ENCODE results near the gene ALPK1. TPM values are rescaled to one million over a fixed set of nuclear protein-coding genes. Genes with fewer than 3 reads are reported as not detected.

Gene ALPK1
- total and polyA plus RNA-seq, 2 of the 4 experiments (the other 2 are of a cell fraction): 3.3 to 7.9 TPM

DNA sequence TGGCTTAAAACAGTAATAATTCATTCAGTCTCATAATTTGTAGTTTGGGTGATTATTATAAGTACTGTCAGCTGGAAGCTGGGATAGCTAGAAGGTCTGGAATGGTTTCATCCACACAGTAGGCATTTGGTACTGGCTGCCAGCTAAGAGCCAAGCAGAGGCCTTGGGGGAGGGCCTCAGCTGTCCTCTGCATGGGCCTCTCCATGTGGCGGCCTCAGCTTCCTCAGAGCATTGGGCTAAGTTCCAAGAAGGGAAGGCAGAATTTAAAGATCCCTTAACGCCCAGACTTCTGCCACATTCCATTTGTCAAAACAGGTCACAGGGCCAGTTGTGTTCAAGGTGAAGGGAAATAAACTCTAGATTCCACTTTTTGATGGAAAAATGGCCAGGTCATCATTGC lies 125.5 kb downstream of the ALPK1 start:
- no peak overlapping the region for H2BK120ac ChIP-seq (ENCODE audit: low read depth, low read length)
- no peak overlapping the region for H3K14ac ChIP-seq (replicated peaks; ENCODE audit: low read depth, low read length)
- no peak overlapping the region for H3K23ac ChIP-seq (ENCODE audit: low read depth, low read length)
- dilution Hi-C loops (cut with HindIII; ENCODE audit: low sequenced_read_pairs, unreplicated experiment) (no loop called here), in situ Hi-C loops (cut with MboI; ENCODE audit: low sequenced_read_pairs) (no loop called here), intact Hi-C loops (cut with micrococcal nuclease) (no loop called here)
- H2BK20ac ChIP-seq (ENCODE audit: low read depth, low read length): no peak overlapping the region
- no peaks in the 10 kb centered on the region for H3K27me3 ChIP-seq (ENCODE audit: control insufficient read depth, insufficient read depth, low read length)
- H3K9me1 ChIP-seq (ENCODE audit: insufficient read depth, low read length): no peaks in the 10 kb centered on the region
- no peak overlapping the region for H2AFZ ChIP-seq (replicated peaks; ENCODE audit: low read length, poor library complexity)
- no peak overlapping the region for H3K4ac ChIP-seq (ENCODE audit: low read depth, low read length)
- H3K56ac ChIP-seq (ENCODE audit: extremely low read depth, insufficient read depth, low read length): no peak overlapping the region
- no CpG with 5 or more reads among the region's 2 CpGs for WGBS, 2 experiments (ENCODE audit: extremely low coverage in 2 of 2, insufficient read length in 1 of 2)
- no peak overlapping the region for H3K18ac ChIP-seq (ENCODE audit: low read depth, low read length)
- no peak overlapping the region for H2BK15ac ChIP-seq (ENCODE audit: low read depth, low read length)
- H2BK5ac ChIP-seq (ENCODE audit: low read depth, low read length, poor library complexity, severe bottlenecking): no peak overlapping the region
- H4K20me1 ChIP-seq (ENCODE audit: insufficient read depth, low read length): no peaks in the 10 kb centered on the region
- ATAC-seq (ENCODE audit: low read depth) (no peak), DNase-seq (no peak)
- no peak overlapping the region for H3K4me2 ChIP-seq (ENCODE audit: low read depth, low read length)
- TF ChIP-seq SMC3 (IDR thresholded peaks at IDR 0.05; ENCODE audit: low read depth, low read length) (no peak), CEBPB (IDR thresholded peaks at IDR 0.05; ENCODE audit: low read depth, low read length) (no peak), FOS (IDR thresholded peaks at IDR 0.05; ENCODE audit: low read depth, low read length) (no peak), RAD21 (IDR thresholded peaks at IDR 0.05; ENCODE audit: low read length) (no peak), MAFK (IDR thresholded peaks at IDR 0.05; ENCODE audit: low read depth, low read length) (no peak), BHLHE40 (IDR thresholded peaks at IDR 0.05; ENCODE audit: low read depth, low read length) (no peak), CHD1 (IDR thresholded peaks at IDR 0.05; ENCODE audit: low read depth, low read length) (no peak), MXI1 (IDR thresholded peaks at IDR 0.05; ENCODE audit: borderline replicate concordance, low read depth, low read length) (no peak), NFE2L2 (IDR thresholded peaks at IDR 0.05; ENCODE audit: low read depth, low read length) (no peak), MAZ (IDR thresholded peaks at IDR 0.05; ENCODE audit: borderline replicate concordance, low read depth, low read length) (no peak)
- TF ChIP-seq, protein P1, sequence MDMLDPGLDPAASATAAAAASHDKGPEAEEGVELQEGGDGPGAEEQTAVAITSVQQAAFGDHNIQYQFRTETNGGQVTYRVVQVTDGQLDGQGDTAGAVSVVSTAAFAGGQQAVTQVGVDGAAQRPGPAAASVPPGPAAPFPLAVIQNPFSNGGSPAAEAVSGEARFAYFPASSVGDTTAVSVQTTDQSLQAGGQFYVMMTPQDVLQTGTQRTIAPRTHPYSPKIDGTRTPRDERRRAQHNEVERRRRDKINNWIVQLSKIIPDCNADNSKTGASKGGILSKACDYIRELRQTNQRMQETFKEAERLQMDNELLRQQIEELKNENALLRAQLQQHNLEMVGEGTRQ (IDR thresholded peaks at IDR 0.05; ENCODE audit: low read depth, low read length): no peak
- TF ChIP-seq, protein P2, sequence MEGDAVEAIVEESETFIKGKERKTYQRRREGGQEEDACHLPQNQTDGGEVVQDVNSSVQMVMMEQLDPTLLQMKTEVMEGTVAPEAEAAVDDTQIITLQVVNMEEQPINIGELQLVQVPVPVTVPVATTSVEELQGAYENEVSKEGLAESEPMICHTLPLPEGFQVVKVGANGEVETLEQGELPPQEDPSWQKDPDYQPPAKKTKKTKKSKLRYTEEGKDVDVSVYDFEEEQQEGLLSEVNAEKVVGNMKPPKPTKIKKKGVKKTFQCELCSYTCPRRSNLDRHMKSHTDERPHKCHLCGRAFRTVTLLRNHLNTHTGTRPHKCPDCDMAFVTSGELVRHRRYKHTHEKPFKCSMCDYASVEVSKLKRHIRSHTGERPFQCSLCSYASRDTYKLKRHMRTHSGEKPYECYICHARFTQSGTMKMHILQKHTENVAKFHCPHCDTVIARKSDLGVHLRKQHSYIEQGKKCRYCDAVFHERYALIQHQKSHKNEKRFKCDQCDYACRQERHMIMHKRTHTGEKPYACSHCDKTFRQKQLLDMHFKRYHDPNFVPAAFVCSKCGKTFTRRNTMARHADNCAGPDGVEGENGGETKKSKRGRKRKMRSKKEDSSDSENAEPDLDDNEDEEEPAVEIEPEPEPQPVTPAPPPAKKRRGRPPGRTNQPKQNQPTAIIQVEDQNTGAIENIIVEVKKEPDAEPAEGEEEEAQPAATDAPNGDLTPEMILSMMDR (conservative IDR thresholded peaks at IDR 0.05; ENCODE audit: low read depth, low read length): no peak
- TF ChIP-seq, protein P3, sequence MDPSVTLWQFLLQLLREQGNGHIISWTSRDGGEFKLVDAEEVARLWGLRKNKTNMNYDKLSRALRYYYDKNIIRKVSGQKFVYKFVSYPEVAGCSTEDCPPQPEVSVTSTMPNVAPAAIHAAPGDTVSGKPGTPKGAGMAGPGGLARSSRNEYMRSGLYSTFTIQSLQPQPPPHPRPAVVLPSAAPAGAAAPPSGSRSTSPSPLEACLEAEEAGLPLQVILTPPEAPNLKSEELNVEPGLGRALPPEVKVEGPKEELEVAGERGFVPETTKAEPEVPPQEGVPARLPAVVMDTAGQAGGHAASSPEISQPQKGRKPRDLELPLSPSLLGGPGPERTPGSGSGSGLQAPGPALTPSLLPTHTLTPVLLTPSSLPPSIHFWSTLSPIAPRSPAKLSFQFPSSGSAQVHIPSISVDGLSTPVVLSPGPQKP (IDR thresholded peaks at IDR 0.05; ENCODE audit: borderline replicate concordance, low read depth, low read length): no peak
- H3K36me3 ChIP-seq (ENCODE audit: control insufficient read depth, insufficient read depth, low read length): no peaks in the 10 kb centered on the region
- ChIA-PET CTCF (no interaction called here), POLR2A (ENCODE audit: unreplicated experiment) (no interaction called here)
- no peak overlapping the region for H4K91ac ChIP-seq (ENCODE audit: insufficient read depth, low read depth, low read length)
- H3K9me3 ChIP-seq (ENCODE audit: control insufficient read depth, insufficient read depth, low read length): no peaks in the 10 kb centered on the region
- H2AK5ac ChIP-seq (ENCODE audit: low read depth, low read length): no peak overlapping the region
- H3K9ac ChIP-seq (ENCODE audit: low read depth, low read length): no peak overlapping the region
- no TSS peak for BruUV-seq (replicated peaks)
- H3K27ac ChIP-seq (ENCODE audit: insufficient read depth, low read length): no peak overlapping the region
- no peaks in the 10 kb centered on the region; the same call in 1 of the 2 replicates for H3K4me1 ChIP-seq (ENCODE audit: control insufficient read depth, insufficient read depth, low read length)
- H3K4me3 ChIP-seq (ENCODE audit: insufficient read depth, low read depth, low read length): no peak overlapping the region
- H4K8ac ChIP-seq (ENCODE audit: low read depth in 2 of 2, low read length in 2 of 2): no peak overlapping the region
- no peaks in the 10 kb centered on the region for H3K79me1 ChIP-seq (ENCODE audit: low read depth in 1 of 2, low read length in 2 of 2)
- no peak overlapping the region for H4K5ac ChIP-seq (ENCODE audit: low read depth, low read length)
- H2AK9ac ChIP-seq (replicated peaks; ENCODE audit: low read depth, low read length, poor library complexity): no peak overlapping the region
